BJ (cell line): ENCODE measurements around the gene GLYATL3. TPM values are rescaled to one million over a fixed set of nuclear protein-coding genes. Genes with fewer than 3 reads are reported as not detected.
A peak's percentile ranks its signal among the peaks of the same experiment; 100 is the strongest.

Experiments used
- CTCF ChIA-PET: fragments of 350-600 bp; formaldehyde crosslinking; extraction: SDS; loops from one replicate; lab custom pipeline; 2021; ENCODE audit warnings: antibody characterized with exemption, inconsistent platforms; lab: Yijun Ruan, JAX
- POLR2A ChIA-PET: fragments of 300-600 bp; sonication (Branson Sonifier 250); formaldehyde crosslinking; extraction: SDS; loops from one replicate; lab custom pipeline; 2021; ENCODE audit warnings: antibody characterized with exemption; lab: Charles Lee
- DNase-seq: peaks from one replicate; pipeline ENCODE4 v3.0.0-alpha.2; 2011; ENCODE audit warnings: low read depth
- H3K27me3 ChIP-seq: 2 replicates; pipeline ENCODE4 v1.6.0; 2011; ENCODE audit warnings: low read length; ENCODE audit not compliant: control insufficient read depth, insufficient read depth
- H3K36me3 ChIP-seq: 2 replicates; pipeline ENCODE4 v1.5.1; 2011; ENCODE audit warnings: low read length; ENCODE audit not compliant: control insufficient read depth, insufficient read depth
- H3K4me3 ChIP-seq: 2 replicates; pipeline ENCODE4 v1.5.1; 2011; ENCODE audit warnings: low read depth, mild to moderate bottlenecking, control low read depth, low read length
- polyA plus RNA-seq: library from polyadenylated mRNA; depleted of rRNA; stranded (reverse); fragments of >200 nt; gene quantifications from 2 replicates; pipeline ENCODE4 v1.2.3, GENCODE V29; 2011
- TF ChIP-seq, protein P1 (sequence below): IDR thresholded peaks from 2 replicates; pipeline ENCODE4 v1.5.1; 2011; ENCODE audit warnings: low read depth, mild to moderate bottlenecking, control low read depth, inconsistent platforms, low read length, moderate library complexity; ENCODE audit not compliant: insufficient read depth

The GLYATL3 gene
- polyA plus RNA-seq, 1 experiment = not detected

DNA sequence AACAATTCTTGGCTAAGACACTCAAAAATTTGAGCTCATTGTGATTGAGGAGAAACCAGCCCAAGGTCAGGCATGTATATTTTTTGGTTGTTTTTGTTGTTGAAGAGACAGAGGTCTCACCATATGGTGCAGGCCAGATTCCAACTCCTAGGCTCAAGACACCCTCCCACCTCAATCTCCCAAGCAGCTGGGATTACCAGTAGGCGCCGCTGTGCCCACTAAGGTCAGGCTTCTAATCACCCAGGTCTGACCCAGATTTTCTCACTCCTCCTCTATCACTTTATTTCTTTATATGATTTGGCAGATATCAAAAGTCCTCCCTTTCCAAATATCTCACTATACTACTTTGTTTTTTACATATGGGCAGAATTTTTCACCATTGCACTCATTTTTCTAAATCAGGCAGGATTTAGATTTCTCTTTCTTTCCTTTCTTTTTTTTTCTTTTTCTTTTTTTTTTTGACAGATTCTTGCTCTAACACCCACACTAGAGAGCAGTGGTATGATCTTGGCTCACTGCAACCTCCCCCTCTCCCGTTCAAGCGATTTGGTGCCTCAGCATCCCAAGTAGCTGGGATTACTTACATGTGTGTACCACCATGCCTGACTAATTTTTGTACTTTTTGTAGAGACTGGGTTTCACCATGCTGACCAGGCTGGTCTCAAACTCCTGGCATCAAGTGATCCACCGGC is 49.0 kb downstream of the GLYATL3 start:
- TF ChIP-seq, protein P1, sequence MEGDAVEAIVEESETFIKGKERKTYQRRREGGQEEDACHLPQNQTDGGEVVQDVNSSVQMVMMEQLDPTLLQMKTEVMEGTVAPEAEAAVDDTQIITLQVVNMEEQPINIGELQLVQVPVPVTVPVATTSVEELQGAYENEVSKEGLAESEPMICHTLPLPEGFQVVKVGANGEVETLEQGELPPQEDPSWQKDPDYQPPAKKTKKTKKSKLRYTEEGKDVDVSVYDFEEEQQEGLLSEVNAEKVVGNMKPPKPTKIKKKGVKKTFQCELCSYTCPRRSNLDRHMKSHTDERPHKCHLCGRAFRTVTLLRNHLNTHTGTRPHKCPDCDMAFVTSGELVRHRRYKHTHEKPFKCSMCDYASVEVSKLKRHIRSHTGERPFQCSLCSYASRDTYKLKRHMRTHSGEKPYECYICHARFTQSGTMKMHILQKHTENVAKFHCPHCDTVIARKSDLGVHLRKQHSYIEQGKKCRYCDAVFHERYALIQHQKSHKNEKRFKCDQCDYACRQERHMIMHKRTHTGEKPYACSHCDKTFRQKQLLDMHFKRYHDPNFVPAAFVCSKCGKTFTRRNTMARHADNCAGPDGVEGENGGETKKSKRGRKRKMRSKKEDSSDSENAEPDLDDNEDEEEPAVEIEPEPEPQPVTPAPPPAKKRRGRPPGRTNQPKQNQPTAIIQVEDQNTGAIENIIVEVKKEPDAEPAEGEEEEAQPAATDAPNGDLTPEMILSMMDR = no peak
- ChIA-PET CTCF (interaction anchor here (1.3 kb wide), 1 partner anchor 9 kb away, joined by 3 read pairs; no protein-coding TSS in a partner anchor), POLR2A (interaction anchor here (0.7 kb wide), 1 partner anchor 9 kb away, joined by 3 read pairs; no protein-coding TSS in a partner anchor)
- Histone ChIP-seq H3K27me3 (peaks cover 3% of the 10 kb centered on the region), H3K36me3 (no peaks in the 10 kb centered on the region), H3K4me3 (no peak overlapping the region)
- DNase-seq = no peak

DNA sequence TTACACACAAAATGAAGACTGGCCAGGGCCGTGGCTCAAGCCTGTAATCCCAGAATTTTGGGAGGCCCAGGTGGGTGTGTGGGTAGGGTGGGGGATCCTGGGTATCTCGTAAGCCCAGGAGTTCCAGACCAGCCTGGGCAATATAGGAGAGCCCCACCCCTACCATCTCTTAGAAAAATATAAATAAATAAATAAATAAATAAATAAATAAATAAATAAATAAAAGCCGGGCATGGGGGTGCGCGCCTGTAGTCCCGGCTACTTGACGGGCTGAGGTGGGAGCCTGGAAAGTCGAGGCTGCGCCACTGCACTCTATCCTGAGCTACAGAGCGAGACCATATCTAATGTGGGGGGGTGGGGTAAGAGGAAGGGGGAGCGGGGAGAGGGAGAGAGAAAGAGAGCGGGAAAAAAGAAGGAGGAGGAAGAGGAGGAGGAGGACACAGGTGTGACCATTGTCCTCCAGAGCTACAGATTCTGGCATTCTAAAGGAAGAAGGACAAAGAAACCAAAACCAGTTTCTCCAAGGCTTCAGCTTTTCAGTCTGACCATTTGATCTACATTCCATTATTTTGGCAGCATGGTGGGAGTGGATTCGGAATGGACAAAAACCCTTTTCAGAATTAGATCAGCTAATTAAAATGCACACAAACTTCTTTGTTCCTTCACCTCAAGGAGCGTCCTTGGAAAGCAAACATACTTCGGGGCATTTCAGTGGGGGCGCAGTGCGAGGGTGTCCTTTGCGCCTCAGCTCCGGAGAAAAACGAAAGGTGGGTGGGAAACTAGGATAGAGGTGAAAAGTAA is 50.2 kb downstream of the GLYATL3 start:
- CTCF ChIA-PET = interaction anchor here (0.8 to 1.3 kb wide), 3 partner anchors 10 to 57 kb away, joined by 3 to 5 read pairs (median 3); no protein-coding TSS in a partner anchor
- no peak for DNase-seq
- Histone ChIP-seq H3K4me3 (peak overlapping the region; percentile 38), H3K36me3 (no peaks in the 10 kb centered on the region), H3K27me3 (peaks cover 3% of the 10 kb centered on the region)
- TF ChIP-seq, protein P1 = no peak
- POLR2A ChIA-PET = no interaction called here

DNA sequence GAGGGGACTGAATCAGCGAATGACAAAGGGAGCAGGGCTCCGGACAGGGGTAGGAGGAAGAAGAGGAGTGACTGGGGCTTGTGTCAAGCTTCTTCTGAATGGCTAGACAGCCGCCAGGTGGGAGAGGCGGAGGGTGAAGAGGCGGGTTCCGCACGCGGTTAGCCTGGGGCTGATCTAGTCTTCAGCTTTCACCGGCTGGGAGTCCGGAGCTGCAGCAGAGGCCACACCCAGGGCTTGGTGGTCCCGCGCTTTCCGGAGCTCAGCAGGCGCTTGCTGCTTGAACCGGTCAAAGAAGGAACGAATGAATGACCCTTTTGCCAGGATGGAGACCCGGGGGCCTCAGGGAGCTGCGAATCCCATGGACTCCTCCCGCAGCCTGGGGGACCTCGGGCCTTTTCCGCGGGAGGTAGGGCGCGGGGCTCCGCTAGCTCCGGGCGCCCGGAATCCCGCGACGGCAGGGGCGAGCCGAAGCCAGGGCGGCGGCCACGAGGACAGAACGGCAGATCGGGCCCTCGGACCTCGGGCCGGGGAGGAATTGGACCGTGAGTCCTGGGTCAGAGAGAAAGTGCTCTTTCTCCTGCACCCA is 50.9 kb downstream of the GLYATL3 start, which contains the start of gene C6orf141:
Gene C6orf141 (plus strand): TSS at position 177 of the 586 bp plus-strand sequence. CDS start 125 bp downstream, at position 302.
- peaks cover 3% of the 10 kb centered on the region for H3K27me3 ChIP-seq
- no peaks in the 10 kb centered on the region for H3K36me3 ChIP-seq
- DNase-seq = no peak
- CTCF ChIA-PET = interaction anchor here (0.8 to 1.1 kb wide), 2 partner anchors 55 to 56 kb away, joined by 3 to 5 read pairs; no protein-coding TSS in a partner anchor
- POLR2A ChIA-PET = no interaction called here
- H3K4me3 ChIP-seq = peak within 1 kb of the TSS; percentile 38
- TF ChIP-seq, protein P1 = no peak

DNA sequence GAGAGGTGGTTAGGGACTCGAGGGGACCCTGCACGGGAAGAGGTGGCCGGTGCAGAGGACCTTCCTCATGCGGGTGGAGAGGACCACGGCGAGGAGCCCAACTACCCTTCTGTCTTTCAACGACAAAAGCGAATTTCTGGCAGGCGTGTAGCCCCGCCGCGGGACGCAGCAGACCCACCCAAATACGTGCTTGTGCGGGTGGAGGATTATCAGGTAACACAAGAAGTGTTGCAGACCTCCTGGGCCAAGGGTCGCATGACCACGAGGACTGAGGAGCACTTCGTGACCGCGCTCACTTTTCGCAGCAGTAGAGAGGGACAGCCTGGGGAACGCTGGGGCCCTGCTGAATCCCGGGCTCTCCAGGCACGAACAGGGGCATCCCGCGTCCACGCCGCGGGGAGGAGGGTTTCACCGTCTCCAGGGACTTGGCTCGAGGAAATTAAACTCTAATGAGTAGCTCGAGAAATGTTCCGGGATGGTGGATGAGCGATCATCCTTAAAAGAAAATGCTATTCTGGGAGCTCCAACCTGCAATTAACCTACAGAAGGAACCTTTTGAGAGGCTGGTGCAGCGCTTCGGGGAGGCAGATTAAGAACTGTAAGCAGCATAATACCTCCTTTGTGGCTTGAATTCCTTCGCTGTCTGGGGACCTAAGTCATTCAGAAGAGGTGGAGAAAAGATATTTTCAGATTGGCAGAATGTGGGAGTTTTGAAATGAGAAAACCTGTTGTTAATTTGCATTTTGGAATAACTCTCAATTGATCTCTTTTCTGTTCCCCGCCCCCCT is 51.5 kb downstream of the GLYATL3 start:
- DNase-seq = no peak
- TF ChIP-seq, protein P1 = no peak
- no peaks in the 10 kb centered on the region for H3K36me3 ChIP-seq
- ChIA-PET POLR2A (no interaction called here), CTCF (interaction anchor here (1.5 kb wide), 1 partner anchor 20 kb away, joined by 7 read pairs; no protein-coding TSS in a partner anchor)
- H3K27me3 ChIP-seq = peaks cover 3% of the 10 kb centered on the region
- peak overlapping the region; percentile 38 for H3K4me3 ChIP-seq
